K562 (cell line): Measurements from ENCODE around the gene MCHR2.

Source experiments
- CHD4 ChIP-seq: fragments of 200-600 bp; sonication (generic); IDR thresholded peaks from 3 replicates; pipeline ENCODE4 v1.6.1; 2012; ENCODE audit warnings: low read depth, mild to moderate bottlenecking, mixed read lengths, low read length, inconsistent platforms; ENCODE audit not compliant: insufficient read depth, insufficient replicate concordance, poor library complexity, severe bottlenecking
- GMEB1 ChIP-seq: fragments of 250-450 bp; sonication (Bioruptor Pico); IDR thresholded peaks from 2 replicates; pipeline ENCODE4 v1.4.0; 2020; ENCODE audit warnings: mild to moderate bottlenecking
- ZKSCAN1 ChIP-seq: fragments of 150-350 bp; IDR thresholded peaks from 2 replicates; pipeline ENCODE4 v1.6.1; 2016; ENCODE audit warnings: low read depth, low read length

DNA sequence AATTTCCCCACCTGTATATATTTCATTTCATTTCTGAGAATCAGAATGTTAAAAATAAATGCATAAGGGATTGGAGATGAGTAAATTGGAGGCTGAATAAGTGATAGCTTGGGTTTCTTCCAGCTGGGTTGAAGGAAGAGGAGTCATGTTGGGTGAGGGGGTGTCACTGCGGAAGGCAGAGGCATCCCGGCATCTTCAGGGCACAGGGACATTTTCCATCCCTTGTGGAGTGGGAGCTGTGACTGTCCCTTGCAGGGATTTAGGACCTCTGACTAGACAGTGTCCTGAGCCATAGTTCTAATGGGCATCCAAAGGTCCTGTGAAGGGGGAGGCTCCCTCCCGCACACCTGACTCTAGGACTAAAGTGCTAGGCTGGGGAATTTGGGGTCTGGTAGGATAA lies 2.1 kb downstream of the MCHR2 start:
- no peak for TF ChIP-seq ZKSCAN1
- TF ChIP-seq GMEB1, result no peak
- TF ChIP-seq CHD4, result no peak
